ENCODE measurements around the gene RTP2.

Gene RTP2

DNA sequence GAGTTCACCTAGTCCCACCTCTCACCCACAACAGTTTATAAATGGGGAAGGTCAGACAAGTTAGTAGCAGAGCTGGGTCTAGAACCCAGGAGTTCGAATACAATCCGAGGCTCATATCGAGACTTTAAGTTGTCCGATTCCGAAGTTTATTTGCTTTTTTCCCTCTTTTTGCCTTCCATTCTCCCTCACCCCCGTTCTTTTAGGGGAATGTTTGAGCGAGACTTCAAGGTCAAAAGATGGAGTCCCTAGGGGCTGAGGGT, 35.6 kb upstream of the RTP2 start:
- H3K4me3 ChIP-seq (ENCODE audit: control insufficient read depth, low read depth, low read length): peak overlapping the region; percentile 65
- TF ChIP-seq CTCF (IDR thresholded peaks at IDR 0.05; ENCODE audit: control insufficient read depth, insufficient read depth, low read depth, low read length, missing control alignments): no peak
- no peak for DNase-seq (ENCODE audit: low read depth)

DNA sequence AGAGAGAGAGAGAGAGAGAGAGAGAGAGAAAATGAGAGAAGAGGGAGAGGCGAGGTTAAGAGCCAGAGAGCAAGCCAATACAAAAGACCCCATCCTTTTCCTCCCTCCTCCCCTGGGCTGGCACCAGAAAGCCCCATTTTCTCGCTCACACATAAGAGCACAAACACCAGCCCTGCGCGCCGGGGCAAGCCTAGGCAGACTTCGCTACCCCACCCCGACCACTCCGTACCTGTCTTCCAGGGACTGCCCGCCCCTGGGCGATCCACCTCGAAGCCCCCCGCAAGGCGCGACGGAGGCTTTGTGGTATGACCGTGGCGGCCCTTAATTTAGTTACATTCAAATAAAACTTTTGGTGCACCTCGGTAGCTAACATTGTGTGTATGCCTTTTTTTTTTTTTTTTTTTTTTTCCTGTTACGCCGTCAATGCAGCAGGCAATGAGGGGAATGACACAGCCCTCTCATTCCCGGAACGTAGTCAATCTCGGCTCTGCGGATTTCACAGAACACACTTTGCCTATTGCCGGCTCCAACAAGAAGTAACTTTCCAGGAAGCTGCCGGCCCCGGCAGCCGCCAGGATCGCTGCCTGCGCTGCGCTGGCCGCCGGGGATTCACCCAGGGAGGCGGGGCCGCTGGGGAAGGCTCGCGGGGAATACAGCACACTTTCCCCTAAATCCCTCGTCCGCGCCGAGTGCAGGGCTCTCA, 35.2 kb upstream of the RTP2 start:
- peak; percentile 2 for TF ChIP-seq CTCF (IDR thresholded peaks at IDR 0.05; ENCODE audit: control insufficient read depth, insufficient read depth, low read depth, low read length, missing control alignments)
- peak overlapping the region; percentile 65 for H3K4me3 ChIP-seq (ENCODE audit: control insufficient read depth, low read depth, low read length)
- no peak for DNase-seq (ENCODE audit: low read depth)

- DNase-seq (ENCODE audit: low read depth): no peak
- H3K4me3 ChIP-seq (ENCODE audit: control insufficient read depth, low read depth, low read length): peak overlapping the region; percentile 65
- TF ChIP-seq CTCF (IDR thresholded peaks at IDR 0.05; ENCODE audit: control insufficient read depth, insufficient read depth, low read depth, low read length, missing control alignments): no peak
These were observed 34.6 kb upstream of the RTP2 start for GRCh38 chr3:187737006-187737367.

GRCh38 chr3:187736418-187736871, 34.1 kb upstream of the RTP2 start:
- no peak overlapping the region for H3K4me3 ChIP-seq (ENCODE audit: control insufficient read depth, low read depth, low read length)
- no peak for TF ChIP-seq CTCF (IDR thresholded peaks at IDR 0.05; ENCODE audit: control insufficient read depth, insufficient read depth, low read depth, low read length, missing control alignments)
- DNase-seq (ENCODE audit: low read depth): no peak

DNA sequence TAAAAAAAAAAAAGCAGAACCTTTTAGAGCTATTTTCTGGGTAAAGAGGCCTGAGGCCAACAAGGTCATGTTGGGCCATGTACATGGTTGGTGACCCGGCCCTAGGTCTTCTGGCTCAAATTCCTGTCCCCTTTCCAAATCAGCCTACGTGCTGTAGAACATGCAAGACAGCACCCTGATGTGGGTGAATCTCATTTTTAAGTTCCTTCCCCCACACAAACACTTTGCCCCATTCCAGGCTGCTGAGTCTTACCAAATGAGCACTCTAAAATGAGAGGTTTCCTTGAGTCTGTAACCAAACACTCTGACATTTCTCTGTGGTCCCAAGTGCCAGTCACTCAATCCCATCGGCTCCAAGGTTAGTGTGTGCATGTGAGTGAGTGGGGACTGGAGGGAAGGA, 33.5 kb upstream of the RTP2 start:
- no peak for DNase-seq (ENCODE audit: low read depth)
- H3K4me3 ChIP-seq (ENCODE audit: control insufficient read depth, low read depth, low read length): no peak overlapping the region
- no peak for TF ChIP-seq CTCF (IDR thresholded peaks at IDR 0.05; ENCODE audit: control insufficient read depth, insufficient read depth, low read depth, low read length, missing control alignments)

DNA sequence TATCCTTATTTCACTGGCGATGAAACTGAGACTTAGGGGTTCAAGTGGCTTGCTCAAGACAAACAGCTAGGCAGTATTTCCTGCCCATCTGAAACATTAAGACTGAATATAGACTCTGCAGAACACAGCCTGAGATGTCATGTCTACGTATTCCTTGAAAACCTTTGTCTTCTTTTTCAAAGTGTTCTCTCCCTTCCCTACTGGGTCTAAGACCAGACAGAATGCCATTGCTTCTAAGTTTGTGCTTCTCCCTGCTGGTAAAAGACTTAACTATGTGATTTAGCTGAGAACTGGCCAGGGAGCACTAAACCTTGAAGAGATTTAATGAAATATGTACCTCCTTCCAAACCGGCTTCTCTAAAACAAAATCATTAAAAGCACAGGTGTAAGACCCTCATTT, 33.0 kb upstream of the RTP2 start:
- no peak overlapping the region for H3K4me3 ChIP-seq (ENCODE audit: control insufficient read depth, low read depth, low read length)
- DNase-seq (ENCODE audit: low read depth): no peak
- TF ChIP-seq CTCF (IDR thresholded peaks at IDR 0.05; ENCODE audit: control insufficient read depth, insufficient read depth, low read depth, low read length, missing control alignments): no peak

GRCh38 chr3:187734841-187735240, 32.5 kb upstream of the RTP2 start:
- no peak for TF ChIP-seq CTCF (IDR thresholded peaks at IDR 0.05; ENCODE audit: control insufficient read depth, insufficient read depth, low read depth, low read length, missing control alignments)
- DNase-seq (ENCODE audit: low read depth): no peak
- no peak overlapping the region for H3K4me3 ChIP-seq (ENCODE audit: control insufficient read depth, low read depth, low read length)
